Measurements from ENCODE around the gene GPER1.

GPER1 gene

GRCh38 chr7:1054438-1054837 is 33.5 kb upstream of the GPER1 start:
- DNase-seq: no peak

GRCh38 chr7:1054861-1055450 is 33.0 kb upstream of the GPER1 start:
- DNase-seq: peak; percentile 20 to 89 (median 82)

GRCh38 chr7:1055491-1055955 is 32.4 kb upstream of the GPER1 start:
- DNase-seq: no peak

GRCh38 chr7:1055956-1056784 is 31.7 kb upstream of the GPER1 start:
- DNase-seq: peak in 2 of 3 experiments; percentile 66 to 79

- no peak for DNase-seq
Measured at GRCh38 chr7:1056785-1057410, 31.0 kb upstream of the GPER1 start.

- no peak for DNase-seq
Measured at GRCh38 chr7:1057416-1058291, 30.3 kb upstream of the GPER1 start.

- no peak for DNase-seq
Measured at GRCh38 chr7:1058311-1058710, 29.6 kb upstream of the GPER1 start.

GRCh38 chr7:1058821-1059199 is 29.1 kb upstream of the GPER1 start:
- DNase-seq: peak in 1 of 3 experiments; percentile 10

GRCh38 chr7:1059200-1060091 is 28.5 kb upstream of the GPER1 start:
- no peak for DNase-seq

GRCh38 chr7:1060315-1061072 is 27.4 kb upstream of the GPER1 start:
- no peak for DNase-seq

GRCh38 chr7:1061180-1061579 is 26.7 kb upstream of the GPER1 start:
- no peak for DNase-seq

GRCh38 chr7:1062296-1063294 is 25.3 kb upstream of the GPER1 start:
- no peak for DNase-seq

- no peak for DNase-seq
Measured at GRCh38 chr7:1063361-1063760, 24.6 kb upstream of the GPER1 start.

- no peak for DNase-seq
Measured at GRCh38 chr7:1064581-1064980, 23.3 kb upstream of the GPER1 start.

- DNase-seq: no peak
Measured at GRCh38 chr7:1065263-1065584, 22.7 kb upstream of the GPER1 start.

GRCh38 chr7:1065585-1066241 is 22.2 kb upstream of the GPER1 start:
- DNase-seq: peak; percentile 31 to 91 (median 57)

- no peak for DNase-seq
Measured at GRCh38 chr7:1066242-1066588, 21.7 kb upstream of the GPER1 start.

- no peak for DNase-seq
Measured at GRCh38 chr7:1068013-1068412, 19.9 kb upstream of the GPER1 start.

GRCh38 chr7:1068619-1069018 is 19.3 kb upstream of the GPER1 start:
- DNase-seq: no peak
